ENCODE results near the gene FAM107A. TPM values are rescaled to one million over a fixed set of nuclear protein-coding genes. Genes with fewer than 3 reads are reported as not detected.

FAM107A gene
- total and polyA plus RNA-seq, 7 donors: 10.8 to 24.0 (median 18.4) TPM

GRCh38 chr3:58514405-58514804 is 62.8 kb downstream of the FAM107A start:
- Histone ChIP-seq H3K4me1 (no peaks in the 10 kb centered on the region), H3K27ac (no peak overlapping the region), H3K4me3 (no peak overlapping the region), H3K9me3 (no peaks in the 10 kb centered on the region), H3K27me3 (ENCODE audit: insufficient read depth in 3 of 3, low read length in 2 of 3) (no peaks in the 10 kb centered on the region), H3K36me3 (ENCODE audit: insufficient read depth in 1 of 2, low read depth in 1 of 2) (peaks cover 0 to 40% of the 10 kb centered on the region in 2 donors)
- intact Hi-C loops (cut with DNase I): no loop called here
- TF ChIP-seq CTCF (IDR thresholded peaks at IDR 0.05): no peak
- WGBS, 3 donors: 85 to 92% (median 90%) methylated on average over 3 of the region's 3 CpGs
- ATAC-seq: no peak
- DNase-seq: no peak

Other genes starting within 250 kb of the FAM107A start
- 10 to 100 TPM; 15.5 to 17.5 (median 16.5) TPM for gene PXK, start 244.5 kb downstream of the FAM107A start, total RNA-seq
- 10 to 100 TPM in 1 of 3 donors, 1 to 10 TPM in 2; 3.4 to 14.7 (median 8.6) TPM for gene PXK, start 244.5 kb downstream of the FAM107A start, polyA plus RNA-seq
- gene PDHB, start 143.6 kb downstream of the FAM107A start, total RNA-seq: 100 to 1,000 TPM; 105 to 158 (median 128) TPM
- 100 to 1,000 TPM; 116 to 137 (median 131) TPM for gene PDHB, start 143.6 kb downstream of the FAM107A start, polyA plus RNA-seq
- 10 to 100 TPM in 1 of 4 donors, 1 to 10 TPM in 3; 5.8 to 11.0 (median 6.9) TPM for gene KCTD6, start 85.3 kb downstream of the FAM107A start, total RNA-seq
- gene KCTD6, start 85.3 kb downstream of the FAM107A start, polyA plus RNA-seq: 1 to 10 TPM; 2.6 to 9.8 (median 6.5) TPM
- gene ACOX2, start 40.2 kb downstream of the FAM107A start, total RNA-seq: 10 to 100 TPM in 2 of 4 donors, 1 to 10 TPM in 2; 1.8 to 18.1 (median 8.7) TPM
- gene ACOX2, start 40.2 kb downstream of the FAM107A start, polyA plus RNA-seq: 1 to 10 TPM; 2.2 to 4.4 (median 2.4) TPM
- not detected for gene FAM3D, start 89.4 kb upstream of the FAM107A start, total RNA-seq
- under 1 TPM in 1 of 3 donors, not detected in 2; 0.05 TPM for gene FAM3D, start 89.4 kb upstream of the FAM107A start, polyA plus RNA-seq